HG03196 (cell line): ENCODE results near the gene SLC39A11.

Source experiments
- ATAC-seq: cut with Tn5 transposase; IDR thresholded peaks from one replicate; pipeline ENCODE4 v1.9.1; 2021; ENCODE audit not compliant: unreplicated experiment

SLC39A11 gene

GRCh38 chr17:72672729-72673128 is 419.8 kb downstream of the SLC39A11 start:
- no peak for ATAC-seq

GRCh38 chr17:72671016-72671415 is 421.5 kb downstream of the SLC39A11 start:
- ATAC-seq, result no peak

GRCh38 chr17:72667096-72668063 is 425.1 kb downstream of the SLC39A11 start:
- ATAC-seq, result no peak

GRCh38 chr17:72665852-72666851 is 426.3 kb downstream of the SLC39A11 start:
- no peak for ATAC-seq

GRCh38 chr17:72662827-72663190 is 429.7 kb downstream of the SLC39A11 start:
- no peak for ATAC-seq

GRCh38 chr17:72661945-72662826 is 430.3 kb downstream of the SLC39A11 start:
- ATAC-seq, result no peak

- ATAC-seq, result no peak
These were observed 431.2 kb downstream of the SLC39A11 start for GRCh38 chr17:72661116-72661944.

GRCh38 chr17:72660274-72661115 is 432.0 kb downstream of the SLC39A11 start:
- ATAC-seq, result no peak

- no peak for ATAC-seq
These were observed 432.7 kb downstream of the SLC39A11 start for GRCh38 chr17:72659811-72660210.

- no peak for ATAC-seq
These were observed 433.8 kb downstream of the SLC39A11 start for GRCh38 chr17:72658675-72659074.

- ATAC-seq, result no peak
These were observed 434.8 kb downstream of the SLC39A11 start for GRCh38 chr17:72657467-72658317.

- ATAC-seq, result no peak
These were observed 436.2 kb downstream of the SLC39A11 start for GRCh38 chr17:72656130-72656763.

- ATAC-seq, result no peak
These were observed 437.8 kb downstream of the SLC39A11 start for GRCh38 chr17:72654706-72655105.

- no peak for ATAC-seq
These were observed 440.5 kb downstream of the SLC39A11 start for GRCh38 chr17:72651988-72652387.

GRCh38 chr17:72648702-72649101 is 443.8 kb downstream of the SLC39A11 start:
- no peak for ATAC-seq

- ATAC-seq, result no peak
These were observed 446.3 kb downstream of the SLC39A11 start for GRCh38 chr17:72646176-72646575.

GRCh38 chr17:72644492-72644891 is 448.0 kb downstream of the SLC39A11 start:
- ATAC-seq, result no peak
